Urinary bladder (tissue), 4 donors: Measurements from ENCODE around the gene ARL11. TPM values are rescaled to one million over a fixed set of nuclear protein-coding genes. Genes with fewer than 3 reads are reported as not detected.

Experiments
- DNase-seq: peaks from one replicate; pipeline ENCODE4 v3.0.0-alpha.2; 2015; ENCODE audit errors: extremely low spot score
- H3K27ac ChIP-seq: one replicate; pipeline ENCODE4 v1.5.1; 2013; ENCODE audit warnings: low read depth, mild to moderate bottlenecking, moderate library complexity
- H3K36me3 ChIP-seq: one replicate; pipeline ENCODE4 v1.6.1; 2013; ENCODE audit warnings: mild to moderate bottlenecking, moderate library complexity; ENCODE audit not compliant: insufficient read depth
- H3K4me1 ChIP-seq: one replicate; pipeline ENCODE4 v1.6.1; 2013; ENCODE audit warnings: mild to moderate bottlenecking, moderate library complexity; ENCODE audit not compliant: insufficient read depth
- H3K4me3 ChIP-seq: one replicate; pipeline ENCODE4 v1.5.1; 2013; ENCODE audit warnings: low read depth, low read length
- WGBS: extraction: QIAGEN DNeasy Blood & Tissue Kit; methylation state at CpG from one replicate; pipeline ENCODE4 v1.1.7; 2013; 5-methylcytosine and 5-hydroxymethylcytosine counted together
- polyA plus RNA-seq: library from polyadenylated mRNA; stranded (reverse); fragments of 200-250 nt; gene quantifications from one replicate; pipeline ENCODE4 v1.2.3, GENCODE V29; 2013
- total RNA-seq: library from RNA; depleted of rRNA; stranded (reverse); fragments of >200 nt; gene quantifications from one replicate; pipeline ENCODE4 v1.2.3, GENCODE V29; 2014
- donor health status: healthy with polysubstance abuse.
- donor health status: healthy.

ARL11 gene
- total and polyA plus RNA-seq, 2 donors, result 0.67 to 0.69 TPM

DNA sequence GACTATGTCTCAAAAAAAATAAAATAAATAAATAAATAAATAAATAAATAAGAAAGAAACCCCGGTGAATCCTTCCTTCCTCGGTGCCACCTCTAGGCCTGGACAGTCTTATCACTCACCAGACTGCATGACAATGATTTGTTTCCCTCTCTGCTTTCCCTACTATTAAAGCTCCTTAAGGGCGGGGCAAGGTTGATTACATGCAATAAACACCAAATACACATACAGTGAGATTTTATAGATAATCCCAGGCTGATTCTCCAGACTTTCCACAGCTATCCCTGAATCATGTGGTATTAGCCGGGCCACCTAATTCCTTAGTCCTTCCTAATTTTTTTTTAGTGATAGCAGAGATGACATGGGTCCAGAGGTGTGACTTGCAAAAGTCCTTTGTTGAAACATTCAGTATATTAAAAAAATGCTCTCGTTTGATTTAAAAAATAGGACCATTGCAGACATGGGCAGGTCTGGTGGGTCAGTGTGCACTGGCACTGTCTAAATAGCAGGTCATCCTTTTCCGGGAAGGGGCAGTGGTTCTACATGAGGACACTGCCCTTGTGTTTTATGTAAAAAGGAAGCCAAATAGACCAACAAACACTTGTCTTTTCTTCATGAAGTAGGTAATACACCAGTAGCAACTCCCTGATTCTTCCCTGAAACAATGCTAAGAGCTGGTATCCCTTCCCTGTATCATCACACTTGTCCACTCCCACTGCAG is 48.4 kb downstream of the ARL11 start:
- H3K4me1 ChIP-seq, result no peaks in the 10 kb centered on the region

DNA sequence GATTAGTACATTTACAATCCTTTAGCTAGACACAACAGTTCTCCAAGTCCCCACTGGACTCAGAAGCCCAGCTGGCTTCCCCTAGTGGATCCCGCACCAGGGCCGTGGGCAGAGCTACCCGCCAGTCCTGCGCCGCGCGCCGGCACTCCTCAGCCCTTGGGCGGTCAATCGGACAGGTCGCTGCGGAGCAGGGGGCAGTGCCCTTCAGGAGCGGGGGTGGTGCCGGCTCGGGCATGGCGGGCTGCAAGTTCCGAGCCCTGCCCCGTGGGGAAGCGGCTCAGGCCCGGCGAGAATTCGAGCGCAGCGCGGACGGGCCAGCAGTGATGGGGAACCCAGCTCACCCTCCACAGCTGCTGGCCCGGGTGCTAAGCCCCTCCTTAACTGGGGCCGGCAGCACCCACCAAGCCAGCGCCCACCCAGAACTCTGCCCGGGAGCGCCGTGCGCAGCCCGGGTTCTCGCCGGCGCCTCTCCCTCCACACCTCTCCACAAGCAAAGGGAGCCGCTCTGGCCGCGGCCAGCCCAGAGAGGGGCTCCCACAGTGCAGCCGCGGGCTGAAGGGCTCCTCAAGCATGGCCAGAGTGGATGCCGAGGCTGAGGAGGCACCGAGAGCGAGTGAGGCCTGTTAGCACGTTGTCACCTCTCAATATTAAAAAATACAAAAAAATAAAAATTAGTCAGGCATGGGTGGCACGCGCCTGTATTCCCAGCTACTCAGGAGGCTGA is 50.0 kb downstream of the ARL11 start:
- no peak overlapping the region for H3K4me3 ChIP-seq
- no peak overlapping the region for H3K27ac ChIP-seq
- no peaks in the 10 kb centered on the region for H3K36me3 ChIP-seq
- no peak for DNase-seq
- no peaks in the 10 kb centered on the region for H3K4me1 ChIP-seq
- 96% methylated on average over 48 of the region's 48 CpGs for WGBS

More for the DNA sequence above, 48.4 kb downstream of the ARL11 start:
- no peaks in the 10 kb centered on the region for H3K36me3 ChIP-seq
- H3K27ac ChIP-seq, result no peak overlapping the region
- no peak overlapping the region for H3K4me3 ChIP-seq
- WGBS, result 98% methylated on average over 6 of the region's 6 CpGs
- DNase-seq, result no peak

GRCh38 chr13:49679246-49679645 is 50.9 kb downstream of the ARL11 start:
- H3K36me3 ChIP-seq, result no peaks in the 10 kb centered on the region
- no peak for DNase-seq
- no peak overlapping the region for H3K4me3 ChIP-seq
- no peaks in the 10 kb centered on the region for H3K4me1 ChIP-seq
- no peak overlapping the region for H3K27ac ChIP-seq
- 72% methylated on average over 3 of the region's 3 CpGs for WGBS

GRCh38 chr13:49681842-49682435 is 53.6 kb downstream of the ARL11 start:
- H3K4me3 ChIP-seq, result no peak overlapping the region
- WGBS, result 61% methylated on average over 4 of the region's 4 CpGs

More at GRCh38 chr13:49681842-49682435, 53.6 kb downstream of the ARL11 start:
- Histone ChIP-seq H3K4me1 (no peaks in the 10 kb centered on the region), H3K36me3 (no peaks in the 10 kb centered on the region), H3K27ac (no peak overlapping the region)
- no peak for DNase-seq

Other genes starting within 250 kb of the ARL11 start
- gene CAB39L, start 184.4 kb upstream of the ARL11 start, total RNA-seq, result 38.7 TPM
- gene CAB39L, start 184.4 kb upstream of the ARL11 start, polyA plus RNA-seq, result 39.3 TPM
- gene SETDB2, start 184.2 kb upstream of the ARL11 start, total RNA-seq, result 26.1 TPM
- gene SETDB2, start 184.2 kb upstream of the ARL11 start, polyA plus RNA-seq, result 5.9 TPM
- 38.1 TPM for gene PHF11, start 132.6 kb upstream of the ARL11 start, total RNA-seq
- 41.2 TPM for gene PHF11, start 132.6 kb upstream of the ARL11 start, polyA plus RNA-seq
- 13.1 TPM for gene RCBTB1, start 42.9 kb upstream of the ARL11 start, total RNA-seq
- gene RCBTB1, start 42.9 kb upstream of the ARL11 start, polyA plus RNA-seq, result 10.6 TPM
- gene EBPL, start 63.0 kb downstream of the ARL11 start, total RNA-seq, result 38.2 TPM
- 54.5 TPM for gene EBPL, start 63.0 kb downstream of the ARL11 start, polyA plus RNA-seq
- gene KPNA3, start 164.2 kb downstream of the ARL11 start, total RNA-seq, result 37.5 TPM
- 27.1 TPM for gene KPNA3, start 164.2 kb downstream of the ARL11 start, polyA plus RNA-seq